SK-N-SH treated with all-trans-retinoic acid at 6 μM for 48 hours (cell line): ENCODE measurements around the gene URB1.

Experiments
- ATAC-seq: fragments of 200-7000 bp; cut with Tn5 transposase; 3 replicates; pipeline ENCODE4 v1.9.1; 2020; ENCODE audit warnings: mild to moderate bottlenecking, moderate library complexity
- ARNTL ChIP-seq: fragments of 450-650 bp; formaldehyde crosslinking; IDR thresholded peaks from 2 replicates; pipeline ENCODE4 v1.5.0; 2020; ENCODE audit warnings: low read depth, mild to moderate bottlenecking, moderate library complexity, borderline replicate concordance
- CSDC2 ChIP-seq: fragments of 250-450 bp; sonication (Bioruptor Pico); IDR thresholded peaks from 2 replicates; pipeline ENCODE4 v1.5.0; 2020; ENCODE audit warnings: mild to moderate bottlenecking, moderate library complexity
- ESRRG ChIP-seq: fragments of 250-450 bp; sonication (Bioruptor Pico); IDR thresholded peaks from 2 replicates; pipeline ENCODE4 v1.6.1; 2021; ENCODE audit warnings: mild to moderate bottlenecking
- GLIS3 ChIP-seq: fragments of 250-450 bp; sonication (Bioruptor Pico); IDR thresholded peaks from 2 replicates; pipeline ENCODE4 v1.5.0; 2020; ENCODE audit warnings: mild to moderate bottlenecking, moderate library complexity
- ISL1 ChIP-seq: fragments of 250-450 bp; sonication (Bioruptor Pico); IDR thresholded peaks from 2 replicates; pipeline ENCODE4 v2.1.2; 2022; ENCODE audit warnings: mild to moderate bottlenecking, moderate library complexity
- OSR1 ChIP-seq: fragments of 250-450 bp; sonication (Bioruptor Pico); IDR thresholded peaks from 2 replicates; pipeline ENCODE4 v1.8.0; 2022; ENCODE audit warnings: moderate library complexity, mild to moderate bottlenecking, inconsistent platforms
- RARB ChIP-seq: fragments of 250-450 bp; sonication (Bioruptor Pico); IDR thresholded peaks from 2 replicates; pipeline ENCODE4 v1.8.0; 2021; ENCODE audit warnings: mild to moderate bottlenecking, moderate library complexity
- SNAI2 ChIP-seq: fragments of 250-450 bp; sonication (Bioruptor Pico); IDR thresholded peaks from 2 replicates; pipeline ENCODE4 v1.5.0; 2020; ENCODE audit warnings: mild to moderate bottlenecking, moderate library complexity
- TCF4 ChIP-seq: fragments of 250-450 bp; sonication (Bioruptor Pico); IDR thresholded peaks from 2 replicates; pipeline ENCODE4 v1.8.0; 2021; ENCODE audit warnings: mild to moderate bottlenecking, moderate library complexity, borderline replicate concordance
- TOX ChIP-seq: fragments of 250-450 bp; sonication (Bioruptor Pico); IDR thresholded peaks from 2 replicates; pipeline ENCODE4 v1.8.0; 2021; ENCODE audit warnings: mild to moderate bottlenecking, moderate library complexity, borderline replicate concordance
- ZFP3 ChIP-seq: fragments of 250-450 bp; sonication (Bioruptor Pico); IDR thresholded peaks from 2 replicates; pipeline ENCODE4 v1.5.0; 2020; ENCODE audit warnings: mild to moderate bottlenecking, moderate library complexity
- ZFP30 ChIP-seq: fragments of 450-650 bp; formaldehyde crosslinking; IDR thresholded peaks from 2 replicates; pipeline ENCODE4 v1.5.0; 2022; ENCODE audit warnings: mild to moderate bottlenecking, moderate library complexity
- ZNF565 ChIP-seq: fragments of 450-650 bp; formaldehyde crosslinking; conservative IDR thresholded peaks from 2 replicates; pipeline ENCODE4 v1.5.0; 2020; ENCODE audit warnings: low read depth, mild to moderate bottlenecking, moderate library complexity
- ZNF70 ChIP-seq: fragments of 450-650 bp; formaldehyde crosslinking; IDR thresholded peaks from 2 replicates; pipeline ENCODE4 v1.5.0; 2020; ENCODE audit warnings: mild to moderate bottlenecking, moderate library complexity
- TF ChIP-seq, protein P1 (sequence below): fragments of 250-450 bp; sonication (Bioruptor Pico); IDR thresholded peaks from 2 replicates; pipeline ENCODE4 v1.8.0; 2020; ENCODE audit warnings: mild to moderate bottlenecking, moderate library complexity, borderline replicate concordance
- TF ChIP-seq, protein P2 (sequence below): fragments of 250-450 bp; sonication (Bioruptor Pico); IDR thresholded peaks from 2 replicates; pipeline ENCODE4 v1.5.0; 2020; ENCODE audit warnings: mild to moderate bottlenecking, moderate library complexity
- TF ChIP-seq, protein P3 (sequence below): fragments of 250-450 bp; sonication (Bioruptor Pico); IDR thresholded peaks from 2 replicates; pipeline ENCODE4 v1.8.0; 2021; ENCODE audit warnings: low read depth, mild to moderate bottlenecking, moderate library complexity, borderline replicate concordance

Gene URB1

DNA sequence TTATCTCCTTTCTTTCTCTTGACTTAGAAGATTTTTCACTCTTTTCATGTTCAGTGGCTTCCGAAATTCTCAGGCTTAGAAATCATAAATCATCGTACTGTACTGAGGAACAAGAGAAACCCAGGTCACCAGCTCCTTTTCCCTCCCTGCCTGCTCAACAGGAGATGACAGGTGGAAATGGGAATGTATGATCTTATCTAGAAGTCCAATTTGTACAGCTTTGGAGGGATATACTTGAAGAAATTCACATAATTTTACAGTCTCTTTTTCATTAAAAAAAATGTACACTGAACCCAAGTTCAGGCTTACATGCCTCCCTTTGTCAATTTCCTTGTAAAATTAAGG is 31.4 kb upstream of the URB1 start:
- ATAC-seq, result no peak
- no peak for TF ChIP-seq ARNTL
- TF ChIP-seq ISL1 (CRISPR knock-in tag), result no peak
- TF ChIP-seq RARB (CRISPR knock-in tag), result no peak
- TF ChIP-seq, all 23 proteins: peak for 0

DNA sequence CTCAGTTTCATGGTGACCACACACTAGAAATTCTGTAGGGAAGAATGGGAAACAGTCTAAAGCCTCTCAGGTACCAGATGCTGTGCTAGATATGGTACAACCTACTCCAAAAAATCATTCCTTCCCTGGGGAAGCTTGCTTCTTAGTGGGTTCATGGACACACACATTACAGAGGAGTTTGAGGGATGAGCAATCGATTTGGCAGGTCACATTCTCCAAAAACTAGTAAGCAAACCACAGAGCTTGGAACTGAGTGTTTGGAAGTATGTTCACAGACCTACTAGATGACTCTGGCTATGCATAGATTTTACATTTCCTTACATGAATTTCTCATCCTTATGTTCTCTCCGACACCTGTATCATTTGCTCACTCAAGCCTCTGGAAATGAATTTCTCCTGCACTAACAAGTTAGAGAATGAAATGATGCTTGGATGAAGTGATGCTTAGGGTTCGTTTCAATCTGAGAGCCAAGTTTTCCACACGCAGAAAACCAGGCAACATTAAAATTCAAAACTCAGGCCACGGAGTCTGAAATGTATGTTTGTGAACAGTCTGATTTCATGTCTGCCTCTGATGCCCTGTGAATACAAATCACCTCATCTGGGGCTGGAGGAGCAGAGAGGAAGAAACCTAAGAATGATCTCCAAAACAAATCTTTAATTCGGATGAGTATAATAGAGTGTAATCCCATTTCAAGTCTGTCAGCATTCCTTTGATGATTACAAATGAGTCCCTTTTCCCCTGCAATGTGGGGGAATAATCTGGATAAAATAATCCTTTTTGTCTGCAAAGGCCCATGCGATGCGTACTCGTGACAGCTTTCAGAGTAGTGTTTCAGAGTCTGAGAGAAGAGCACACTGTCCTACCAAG is 30.7 kb upstream of the URB1 start:
- TF ChIP-seq ZNF70 (CRISPR knock-in tag) (no peak), ZFP30 (CRISPR knock-in tag) (no peak), ZNF565 (CRISPR knock-in tag) (no peak), OSR1 (CRISPR knock-in tag) (no peak), ESRRG (no peak), TCF4 (CRISPR knock-in tag) (no peak)
- TF ChIP-seq, protein P1, sequence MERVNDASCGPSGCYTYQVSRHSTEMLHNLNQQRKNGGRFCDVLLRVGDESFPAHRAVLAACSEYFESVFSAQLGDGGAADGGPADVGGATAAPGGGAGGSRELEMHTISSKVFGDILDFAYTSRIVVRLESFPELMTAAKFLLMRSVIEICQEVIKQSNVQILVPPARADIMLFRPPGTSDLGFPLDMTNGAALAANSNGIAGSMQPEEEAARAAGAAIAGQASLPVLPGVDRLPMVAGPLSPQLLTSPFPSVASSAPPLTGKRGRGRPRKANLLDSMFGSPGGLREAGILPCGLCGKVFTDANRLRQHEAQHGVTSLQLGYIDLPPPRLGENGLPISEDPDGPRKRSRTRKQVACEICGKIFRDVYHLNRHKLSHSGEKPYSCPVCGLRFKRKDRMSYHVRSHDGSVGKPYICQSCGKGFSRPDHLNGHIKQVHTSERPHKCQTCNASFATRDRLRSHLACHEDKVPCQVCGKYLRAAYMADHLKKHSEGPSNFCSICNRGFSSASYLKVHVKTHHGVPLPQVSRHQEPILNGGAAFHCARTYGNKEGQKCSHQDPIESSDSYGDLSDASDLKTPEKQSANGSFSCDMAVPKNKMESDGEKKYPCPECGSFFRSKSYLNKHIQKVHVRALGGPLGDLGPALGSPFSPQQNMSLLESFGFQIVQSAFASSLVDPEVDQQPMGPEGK (CRISPR knock-in tag), result no peak
- TF ChIP-seq, all 23 proteins: peak for 0
- ATAC-seq, result peak; percentile 70

DNA sequence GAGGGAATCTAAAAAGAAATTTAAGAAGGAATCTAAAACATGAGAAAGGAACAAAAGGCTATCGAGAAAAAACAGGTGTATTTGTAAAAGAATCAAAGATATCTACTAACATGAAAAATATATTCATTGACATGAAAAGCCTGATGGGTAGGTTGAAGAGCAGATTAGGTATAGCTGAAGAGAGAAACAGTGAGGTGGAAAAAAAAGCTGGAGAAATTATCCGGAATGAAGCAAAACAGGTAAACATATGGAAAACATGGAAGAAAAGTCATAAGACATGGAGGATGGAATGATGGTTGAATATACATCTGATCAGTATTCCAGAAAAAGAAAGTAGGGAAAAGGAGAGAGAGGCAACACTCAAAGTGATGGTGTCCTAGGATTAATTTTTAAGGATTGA is 29.3 kb upstream of the URB1 start:
- ATAC-seq, result no peak
- TF ChIP-seq ZFP30 (CRISPR knock-in tag) (peak; percentile 93), RARB (CRISPR knock-in tag) (no peak)

DNA sequence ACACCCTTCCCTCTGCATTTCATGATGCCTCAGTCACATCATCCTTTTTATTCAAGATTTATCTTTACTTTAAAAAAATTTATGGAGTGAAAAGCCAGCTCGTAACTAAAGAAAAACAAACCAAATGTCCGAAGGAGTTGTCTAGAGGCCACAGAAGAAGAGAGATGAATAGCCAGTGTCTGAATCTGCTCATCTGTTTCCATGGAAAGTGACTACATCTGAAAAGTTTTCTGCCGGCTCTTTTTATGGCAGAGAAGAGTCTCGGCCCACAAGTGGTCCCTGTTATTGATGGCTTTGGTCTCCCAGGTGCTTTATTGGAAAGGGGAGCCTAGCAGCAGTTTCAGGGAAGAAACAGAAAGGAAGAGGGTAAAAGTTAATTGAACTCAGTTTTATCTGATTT is 25.3 kb upstream of the URB1 start:
- ATAC-seq, result no peak

DNA sequence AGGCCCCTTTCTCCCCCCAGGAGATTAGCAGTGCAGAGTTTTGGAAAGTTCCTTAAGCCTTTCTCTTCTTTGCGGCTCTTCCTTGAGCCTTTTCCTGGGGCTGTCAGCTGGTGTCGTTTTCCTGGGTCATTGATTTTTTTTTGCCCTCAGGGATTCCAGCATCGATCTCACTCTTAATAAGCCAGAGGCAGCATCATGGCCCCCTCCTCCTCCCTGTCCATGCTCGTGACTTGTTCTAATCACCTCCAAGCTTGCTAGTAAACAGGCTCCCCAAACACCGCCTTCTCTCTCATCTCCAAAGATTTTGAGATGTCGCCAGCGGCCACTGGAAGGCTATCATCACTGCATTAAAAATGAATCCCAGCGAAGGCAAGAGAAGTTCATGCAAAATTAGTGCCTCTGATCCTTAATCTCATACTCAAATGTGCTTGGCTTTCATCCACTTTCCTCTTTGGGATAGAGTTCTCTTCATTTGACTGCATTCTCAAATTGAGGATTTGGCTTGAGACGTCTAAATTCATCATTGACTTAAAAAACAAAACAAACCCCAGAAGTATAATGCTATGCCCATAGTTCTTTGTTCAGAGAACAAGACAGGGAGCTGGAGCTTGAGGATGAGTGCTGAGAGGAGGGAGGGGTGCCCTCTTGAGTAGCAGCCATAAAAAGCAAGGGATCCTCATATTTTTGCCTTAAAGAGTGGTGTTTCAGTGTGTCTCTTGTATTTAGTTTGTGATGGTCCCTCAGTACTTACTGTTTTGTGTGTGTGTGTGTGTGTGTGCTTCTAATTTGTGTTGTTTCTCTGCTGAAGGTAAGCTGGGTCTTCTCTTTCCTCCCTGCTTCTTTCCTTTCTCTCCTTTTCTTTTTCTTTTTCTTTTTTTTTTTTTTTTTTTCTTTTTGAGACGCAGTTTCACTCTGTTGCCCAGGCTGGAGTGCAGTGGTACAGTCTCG is 22.9 kb upstream of the URB1 start:
- ATAC-seq, result no peak
- TF ChIP-seq OSR1 (CRISPR knock-in tag) (no peak), TOX (CRISPR knock-in tag) (no peak)
- TF ChIP-seq, protein P2, sequence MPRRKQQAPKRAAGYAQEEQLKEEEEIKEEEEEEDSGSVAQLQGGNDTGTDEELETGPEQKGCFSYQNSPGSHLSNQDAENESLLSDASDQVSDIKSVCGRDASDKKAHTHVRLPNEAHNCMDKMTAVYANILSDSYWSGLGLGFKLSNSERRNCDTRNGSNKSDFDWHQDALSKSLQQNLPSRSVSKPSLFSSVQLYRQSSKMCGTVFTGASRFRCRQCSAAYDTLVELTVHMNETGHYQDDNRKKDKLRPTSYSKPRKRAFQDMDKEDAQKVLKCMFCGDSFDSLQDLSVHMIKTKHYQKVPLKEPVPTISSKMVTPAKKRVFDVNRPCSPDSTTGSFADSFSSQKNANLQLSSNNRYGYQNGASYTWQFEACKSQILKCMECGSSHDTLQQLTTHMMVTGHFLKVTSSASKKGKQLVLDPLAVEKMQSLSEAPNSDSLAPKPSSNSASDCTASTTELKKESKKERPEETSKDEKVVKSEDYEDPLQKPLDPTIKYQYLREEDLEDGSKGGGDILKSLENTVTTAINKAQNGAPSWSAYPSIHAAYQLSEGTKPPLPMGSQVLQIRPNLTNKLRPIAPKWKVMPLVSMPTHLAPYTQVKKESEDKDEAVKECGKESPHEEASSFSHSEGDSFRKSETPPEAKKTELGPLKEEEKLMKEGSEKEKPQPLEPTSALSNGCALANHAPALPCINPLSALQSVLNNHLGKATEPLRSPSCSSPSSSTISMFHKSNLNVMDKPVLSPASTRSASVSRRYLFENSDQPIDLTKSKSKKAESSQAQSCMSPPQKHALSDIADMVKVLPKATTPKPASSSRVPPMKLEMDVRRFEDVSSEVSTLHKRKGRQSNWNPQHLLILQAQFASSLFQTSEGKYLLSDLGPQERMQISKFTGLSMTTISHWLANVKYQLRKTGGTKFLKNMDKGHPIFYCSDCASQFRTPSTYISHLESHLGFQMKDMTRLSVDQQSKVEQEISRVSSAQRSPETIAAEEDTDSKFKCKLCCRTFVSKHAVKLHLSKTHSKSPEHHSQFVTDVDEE, result no peak

More for the DNA sequence above, 25.3 kb upstream of the URB1 start:
- TF ChIP-seq, protein P3, sequence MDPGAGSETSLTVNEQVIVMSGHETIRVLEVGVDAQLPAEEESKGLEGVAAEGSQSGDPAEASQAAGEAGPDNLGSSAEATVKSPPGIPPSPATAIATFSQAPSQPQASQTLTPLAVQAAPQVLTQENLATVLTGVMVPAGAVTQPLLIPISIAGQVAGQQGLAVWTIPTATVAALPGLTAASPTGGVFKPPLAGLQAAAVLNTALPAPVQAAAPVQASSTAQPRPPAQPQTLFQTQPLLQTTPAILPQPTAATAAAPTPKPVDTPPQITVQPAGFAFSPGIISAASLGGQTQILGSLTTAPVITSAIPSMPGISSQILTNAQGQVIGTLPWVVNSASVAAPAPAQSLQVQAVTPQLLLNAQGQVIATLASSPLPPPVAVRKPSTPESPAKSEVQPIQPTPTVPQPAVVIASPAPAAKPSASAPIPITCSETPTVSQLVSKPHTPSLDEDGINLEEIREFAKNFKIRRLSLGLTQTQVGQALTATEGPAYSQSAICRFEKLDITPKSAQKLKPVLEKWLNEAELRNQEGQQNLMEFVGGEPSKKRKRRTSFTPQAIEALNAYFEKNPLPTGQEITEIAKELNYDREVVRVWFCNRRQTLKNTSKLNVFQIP (CRISPR knock-in tag), result no peak
- no peak for TF ChIP-seq ARNTL
- no peak for TF ChIP-seq RARB (CRISPR knock-in tag)
- TF ChIP-seq, protein P1 (CRISPR knock-in tag), result no peak
- no peak for TF ChIP-seq TCF4 (CRISPR knock-in tag)
- TF ChIP-seq GLIS3 (CRISPR knock-in tag), result no peak
- TF ChIP-seq ZFP3 (CRISPR knock-in tag), result no peak
- TF ChIP-seq ESRRG, result no peak
- TF ChIP-seq CSDC2 (CRISPR knock-in tag), result no peak
- no peak for TF ChIP-seq SNAI2 (CRISPR knock-in tag)
- no peak for TF ChIP-seq ISL1 (CRISPR knock-in tag)
- TF ChIP-seq, all 23 proteins: peak for 0
